T-helper 1 cell treated with Interleukin-12 subunit alpha and Interleukin-12 subunit beta and Interleukin-4 antibody, amounts not matched to agents 30 μg/mL and 1 μg/mL, for 36 hours (primary cell): ENCODE data around the gene GUCY1A2.

Source experiments
- H3K27ac Mint-ChIP-seq: one replicate; pipeline ENCODE4 v1.8.0; 2021; ENCODE audit warnings: mild to moderate bottlenecking, mixed read lengths
- H3K27me3 Mint-ChIP-seq: one replicate; pipeline ENCODE4 v1.8.0; 2021; ENCODE audit warnings: low read depth, mixed read lengths
- H3K36me3 Mint-ChIP-seq: one replicate; pipeline ENCODE4 v1.8.0; 2021; ENCODE audit warnings: low read depth, mixed read lengths
- H3K4me1 Mint-ChIP-seq: one replicate; pipeline ENCODE4 v1.8.0; 2021; ENCODE audit warnings: low read depth, mixed read lengths
- H3K4me3 Mint-ChIP-seq: one replicate; pipeline ENCODE4 v1.8.0; 2021; ENCODE audit warnings: mild to moderate bottlenecking, moderate library complexity, mixed read lengths
- H3K9me3 Mint-ChIP-seq: one replicate; pipeline ENCODE4 v1.8.0; 2021; ENCODE audit warnings: mixed read lengths

The GUCY1A2 gene

GRCh38 chr11:106728859-106729258 is 289.4 kb downstream of the GUCY1A2 start:
- Mint-ChIP-seq H3K4me3 (no peak overlapping the region), H3K27me3 (no peaks in the 10 kb centered on the region), H3K4me1 (no peaks in the 10 kb centered on the region), H3K36me3 (no peaks in the 10 kb centered on the region), H3K9me3 (peaks cover 3% of the 10 kb centered on the region), H3K27ac (no peak overlapping the region)

- no peaks in the 10 kb centered on the region for H3K36me3 Mint-ChIP-seq
- no peak overlapping the region for H3K27ac Mint-ChIP-seq
- H3K9me3 Mint-ChIP-seq, result peaks cover 3% of the 10 kb centered on the region
- H3K4me1 Mint-ChIP-seq, result no peaks in the 10 kb centered on the region
- no peaks in the 10 kb centered on the region for H3K27me3 Mint-ChIP-seq
- H3K4me3 Mint-ChIP-seq, result no peak overlapping the region
Observed at GRCh38 chr11:106728379-106728778, 289.9 kb downstream of the GUCY1A2 start.

GRCh38 chr11:106727256-106727655 is 291.0 kb downstream of the GUCY1A2 start:
- no peak overlapping the region for H3K27ac Mint-ChIP-seq
- peaks cover 3% of the 10 kb centered on the region for H3K9me3 Mint-ChIP-seq
- H3K4me3 Mint-ChIP-seq, result no peak overlapping the region
- no peaks in the 10 kb centered on the region for H3K4me1 Mint-ChIP-seq
- H3K36me3 Mint-ChIP-seq, result no peaks in the 10 kb centered on the region
- no peaks in the 10 kb centered on the region for H3K27me3 Mint-ChIP-seq

GRCh38 chr11:106724293-106724892 is 293.9 kb downstream of the GUCY1A2 start:
- no peak overlapping the region for H3K4me3 Mint-ChIP-seq
- no peaks in the 10 kb centered on the region for H3K27me3 Mint-ChIP-seq
- H3K27ac Mint-ChIP-seq, result no peak overlapping the region
- no peaks in the 10 kb centered on the region for H3K36me3 Mint-ChIP-seq
- no peaks in the 10 kb centered on the region for H3K9me3 Mint-ChIP-seq
- H3K4me1 Mint-ChIP-seq, result no peaks in the 10 kb centered on the region

GRCh38 chr11:106723071-106723470 is 295.2 kb downstream of the GUCY1A2 start:
- H3K4me3 Mint-ChIP-seq, result no peak overlapping the region
- no peak overlapping the region for H3K27ac Mint-ChIP-seq
- H3K36me3 Mint-ChIP-seq, result no peaks in the 10 kb centered on the region
- no peaks in the 10 kb centered on the region for H3K27me3 Mint-ChIP-seq
- no peaks in the 10 kb centered on the region for H3K4me1 Mint-ChIP-seq
- no peaks in the 10 kb centered on the region for H3K9me3 Mint-ChIP-seq

GRCh38 chr11:106717222-106717621 is 301.1 kb downstream of the GUCY1A2 start:
- H3K4me1 Mint-ChIP-seq, result no peaks in the 10 kb centered on the region
- H3K27ac Mint-ChIP-seq, result no peak overlapping the region
- H3K36me3 Mint-ChIP-seq, result no peaks in the 10 kb centered on the region
- H3K4me3 Mint-ChIP-seq, result no peak overlapping the region
- no peaks in the 10 kb centered on the region for H3K9me3 Mint-ChIP-seq
- no peaks in the 10 kb centered on the region for H3K27me3 Mint-ChIP-seq

- Mint-ChIP-seq H3K9me3 (no peaks in the 10 kb centered on the region), H3K36me3 (no peaks in the 10 kb centered on the region), H3K27me3 (no peaks in the 10 kb centered on the region), H3K27ac (no peak overlapping the region), H3K4me3 (no peak overlapping the region), H3K4me1 (no peaks in the 10 kb centered on the region)
Observed at GRCh38 chr11:106714199-106714598, 304.1 kb downstream of the GUCY1A2 start.

GRCh38 chr11:106708348-106708747 is 309.9 kb downstream of the GUCY1A2 start:
- Mint-ChIP-seq H3K9me3 (no peaks in the 10 kb centered on the region), H3K4me3 (no peak overlapping the region), H3K27ac (no peak overlapping the region), H3K27me3 (no peaks in the 10 kb centered on the region), H3K4me1 (no peaks in the 10 kb centered on the region), H3K36me3 (no peaks in the 10 kb centered on the region)

GRCh38 chr11:106706355-106706754 is 311.9 kb downstream of the GUCY1A2 start:
- H3K4me3 Mint-ChIP-seq, result no peak overlapping the region
- H3K36me3 Mint-ChIP-seq, result no peaks in the 10 kb centered on the region
- no peaks in the 10 kb centered on the region for H3K9me3 Mint-ChIP-seq
- no peaks in the 10 kb centered on the region for H3K4me1 Mint-ChIP-seq
- H3K27me3 Mint-ChIP-seq, result no peaks in the 10 kb centered on the region
- H3K27ac Mint-ChIP-seq, result no peak overlapping the region

- no peaks in the 10 kb centered on the region for H3K4me1 Mint-ChIP-seq
- H3K9me3 Mint-ChIP-seq, result no peaks in the 10 kb centered on the region
- H3K4me3 Mint-ChIP-seq, result no peak overlapping the region
- no peak overlapping the region for H3K27ac Mint-ChIP-seq
- H3K27me3 Mint-ChIP-seq, result no peaks in the 10 kb centered on the region
- no peaks in the 10 kb centered on the region for H3K36me3 Mint-ChIP-seq
Observed at GRCh38 chr11:106702805-106703204, 315.5 kb downstream of the GUCY1A2 start.

- Mint-ChIP-seq H3K27me3 (no peaks in the 10 kb centered on the region), H3K36me3 (no peaks in the 10 kb centered on the region), H3K4me1 (no peaks in the 10 kb centered on the region), H3K27ac (no peak overlapping the region), H3K4me3 (no peak overlapping the region), H3K9me3 (no peaks in the 10 kb centered on the region)
Observed at GRCh38 chr11:106697058-106697457, 321.2 kb downstream of the GUCY1A2 start.

- H3K4me1 Mint-ChIP-seq, result no peaks in the 10 kb centered on the region
- no peaks in the 10 kb centered on the region for H3K36me3 Mint-ChIP-seq
- H3K9me3 Mint-ChIP-seq, result no peaks in the 10 kb centered on the region
- no peaks in the 10 kb centered on the region for H3K27me3 Mint-ChIP-seq
- no peak overlapping the region for H3K27ac Mint-ChIP-seq
- H3K4me3 Mint-ChIP-seq, result no peak overlapping the region
Observed at GRCh38 chr11:106695506-106695905, 322.8 kb downstream of the GUCY1A2 start.

- Mint-ChIP-seq H3K27ac (no peak overlapping the region), H3K27me3 (no peaks in the 10 kb centered on the region), H3K36me3 (no peaks in the 10 kb centered on the region), H3K4me1 (no peaks in the 10 kb centered on the region), H3K9me3 (no peaks in the 10 kb centered on the region), H3K4me3 (no peak overlapping the region)
Observed at GRCh38 chr11:106694501-106694900, 323.8 kb downstream of the GUCY1A2 start.

- no peaks in the 10 kb centered on the region for H3K4me1 Mint-ChIP-seq
- H3K4me3 Mint-ChIP-seq, result no peak overlapping the region
- peaks cover 8% of the 10 kb centered on the region for H3K9me3 Mint-ChIP-seq
- no peaks in the 10 kb centered on the region for H3K36me3 Mint-ChIP-seq
- H3K27me3 Mint-ChIP-seq, result no peaks in the 10 kb centered on the region
- H3K27ac Mint-ChIP-seq, result no peak overlapping the region
Observed at GRCh38 chr11:106691807-106692365, 326.4 kb downstream of the GUCY1A2 start.

GRCh38 chr11:106690923-106691322 is 327.4 kb downstream of the GUCY1A2 start:
- Mint-ChIP-seq H3K27ac (no peak overlapping the region), H3K4me3 (no peak overlapping the region), H3K36me3 (no peaks in the 10 kb centered on the region), H3K9me3 (peaks cover 8% of the 10 kb centered on the region), H3K27me3 (no peaks in the 10 kb centered on the region), H3K4me1 (no peaks in the 10 kb centered on the region)

- H3K4me3 Mint-ChIP-seq, result no peak overlapping the region
- H3K27ac Mint-ChIP-seq, result no peak overlapping the region
- H3K9me3 Mint-ChIP-seq, result peaks cover 12% of the 10 kb centered on the region
- H3K27me3 Mint-ChIP-seq, result no peaks in the 10 kb centered on the region
- H3K36me3 Mint-ChIP-seq, result no peaks in the 10 kb centered on the region
- no peaks in the 10 kb centered on the region for H3K4me1 Mint-ChIP-seq
Observed at GRCh38 chr11:106684944-106685343, 333.3 kb downstream of the GUCY1A2 start.
